AG20443 (cell line): ENCODE measurements around the gene PSAT1.

ENCODE experiments used
- DNase-seq: peaks from one replicate; pipeline ENCODE4 v3.0.0; 2012; ENCODE audit warnings: low spot score, mixed read lengths

PSAT1 gene

GRCh38 chr9:78292716-78293497 lies 4.0 kb upstream of the PSAT1 start:
- DNase-seq = no peak

GRCh38 chr9:78294290-78295176 lies 2.4 kb upstream of the PSAT1 start:
- no peak for DNase-seq

GRCh38 chr9:78295177-78295575 lies 1.7 kb upstream of the PSAT1 start:
- DNase-seq = no peak

DNA sequence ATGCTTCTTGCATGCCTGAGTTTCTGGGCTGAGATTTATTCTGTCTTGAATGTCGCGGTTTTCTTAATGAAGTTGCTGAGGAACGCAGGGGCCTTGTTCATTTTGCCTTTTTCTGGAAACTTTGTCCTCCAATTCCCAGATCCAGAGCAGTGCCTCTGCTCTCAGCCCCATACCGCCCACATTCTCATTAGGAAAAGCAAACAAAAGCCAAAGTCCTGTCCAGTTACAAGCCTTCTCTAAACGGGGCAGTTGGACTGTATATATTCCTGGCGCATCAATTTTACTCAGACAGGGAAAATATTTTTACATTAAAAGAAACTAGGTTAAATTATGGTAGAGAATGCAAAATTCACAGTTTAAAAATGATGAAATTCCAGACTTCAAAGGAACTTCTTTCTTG lies 1.2 kb upstream of the PSAT1 start:
- DNase-seq = no peak

- DNase-seq = peak; percentile 69
Observed at GRCh38 chr9:78296201-78296892, 578 bp upstream of the PSAT1 start.

GRCh38 chr9:78297672-78297961 lies 692 bp downstream of the PSAT1 start:
- DNase-seq = no peak

GRCh38 chr9:78298046-78298765 lies 1.3 kb downstream of the PSAT1 start:
- DNase-seq = peak; percentile 29

- no peak for DNase-seq
Observed at GRCh38 chr9:78300209-78300608, 3.3 kb downstream of the PSAT1 start.

- no peak for DNase-seq
Observed at GRCh38 chr9:78301466-78301865, 4.5 kb downstream of the PSAT1 start.

DNA sequence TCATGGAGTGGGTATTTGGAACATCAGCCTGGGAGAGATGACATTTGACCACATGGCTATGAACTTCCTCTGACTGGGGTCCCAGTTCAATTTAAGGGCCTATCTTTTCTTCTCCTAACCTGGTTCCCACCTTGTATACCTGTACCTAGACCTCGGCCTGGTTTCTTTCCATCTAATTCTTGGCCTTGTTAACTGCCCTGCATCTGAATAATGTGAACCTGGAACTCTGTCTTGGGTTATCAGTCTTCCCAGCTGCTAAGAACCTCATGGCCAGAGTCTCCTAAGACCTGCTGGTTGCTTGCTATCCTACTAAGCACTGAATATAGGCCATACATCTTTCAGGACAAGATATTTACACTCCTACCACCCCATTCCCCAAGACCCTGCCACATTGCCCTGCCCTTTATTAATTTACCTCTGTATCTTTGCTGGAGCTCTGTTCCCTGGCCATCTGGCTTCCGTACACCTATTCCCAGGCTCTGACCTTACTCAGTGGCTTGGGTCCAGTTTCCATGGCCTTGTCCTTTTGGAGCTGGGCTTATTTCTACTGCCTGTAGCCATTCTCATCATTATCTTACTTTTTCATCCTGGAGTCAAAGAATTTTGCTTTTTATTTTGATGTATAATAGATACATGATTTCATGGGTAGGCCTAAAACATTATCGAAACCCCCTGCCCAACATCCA lies 6.6 kb downstream of the PSAT1 start:
- no peak for DNase-seq

DNA sequence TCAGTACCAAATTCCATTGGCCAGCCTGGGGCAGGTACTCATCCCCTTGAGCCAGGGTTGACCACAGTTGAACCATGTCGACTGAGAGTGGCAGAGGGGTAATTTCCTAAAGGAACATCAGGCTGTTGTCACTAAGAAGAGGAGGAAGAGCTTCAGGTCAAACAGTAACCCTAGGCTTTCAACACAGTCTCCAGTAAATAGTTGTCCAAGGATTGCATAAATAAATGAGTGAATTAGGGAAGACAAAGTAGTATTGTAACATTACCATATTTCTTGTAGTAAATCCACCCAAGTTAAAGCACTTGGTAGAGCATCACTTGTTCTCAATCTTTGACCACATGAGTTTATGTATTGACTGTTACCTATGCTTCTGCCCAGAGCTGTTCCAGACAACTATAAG lies 7.4 kb downstream of the PSAT1 start:
- no peak for DNase-seq

- DNase-seq = no peak
Observed at GRCh38 chr9:78306222-78307076, 9.5 kb downstream of the PSAT1 start.

DNA sequence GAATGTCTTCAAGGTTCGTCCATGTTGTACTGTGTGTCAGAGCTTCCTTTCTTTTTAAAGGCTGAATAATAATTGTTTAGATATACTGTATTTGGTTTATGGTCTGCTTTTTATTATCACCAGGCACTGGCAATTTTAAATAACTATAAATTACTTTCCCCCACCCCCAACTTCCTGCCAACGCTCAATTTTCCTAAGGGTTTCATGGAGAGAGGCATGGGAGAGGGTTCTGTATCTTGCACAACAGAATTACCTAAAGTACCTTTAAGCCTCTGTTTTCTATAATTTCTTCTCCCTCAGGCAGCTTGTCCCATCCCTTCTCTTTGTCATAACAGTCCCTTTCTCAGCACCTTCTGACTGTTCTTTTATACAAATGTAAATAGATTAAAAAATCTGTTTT lies 10.4 kb downstream of the PSAT1 start:
- no peak for DNase-seq

DNA sequence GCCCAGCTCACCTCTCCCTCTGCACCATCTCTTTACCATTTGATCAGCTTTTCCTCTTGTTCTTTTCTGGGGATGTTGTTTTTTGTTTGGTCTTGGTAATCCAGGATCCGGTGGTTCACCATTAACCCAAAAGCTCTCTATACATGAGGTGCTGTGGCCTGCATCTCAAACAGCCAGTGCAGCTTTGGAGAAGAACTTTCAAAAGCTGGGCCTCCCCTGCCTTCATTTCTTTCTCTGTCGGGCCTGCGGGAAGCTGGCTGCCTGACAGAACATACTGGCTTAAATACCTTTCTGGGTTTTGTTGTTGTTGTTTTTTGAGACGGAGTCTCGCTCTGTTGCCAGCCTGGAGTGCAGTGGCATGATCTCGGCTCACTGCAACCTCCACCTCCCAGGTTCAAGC lies 12.1 kb downstream of the PSAT1 start:
- DNase-seq = no peak

- no peak for DNase-seq
Observed at GRCh38 chr9:78311075-78311474, 14.2 kb downstream of the PSAT1 start.

DNA sequence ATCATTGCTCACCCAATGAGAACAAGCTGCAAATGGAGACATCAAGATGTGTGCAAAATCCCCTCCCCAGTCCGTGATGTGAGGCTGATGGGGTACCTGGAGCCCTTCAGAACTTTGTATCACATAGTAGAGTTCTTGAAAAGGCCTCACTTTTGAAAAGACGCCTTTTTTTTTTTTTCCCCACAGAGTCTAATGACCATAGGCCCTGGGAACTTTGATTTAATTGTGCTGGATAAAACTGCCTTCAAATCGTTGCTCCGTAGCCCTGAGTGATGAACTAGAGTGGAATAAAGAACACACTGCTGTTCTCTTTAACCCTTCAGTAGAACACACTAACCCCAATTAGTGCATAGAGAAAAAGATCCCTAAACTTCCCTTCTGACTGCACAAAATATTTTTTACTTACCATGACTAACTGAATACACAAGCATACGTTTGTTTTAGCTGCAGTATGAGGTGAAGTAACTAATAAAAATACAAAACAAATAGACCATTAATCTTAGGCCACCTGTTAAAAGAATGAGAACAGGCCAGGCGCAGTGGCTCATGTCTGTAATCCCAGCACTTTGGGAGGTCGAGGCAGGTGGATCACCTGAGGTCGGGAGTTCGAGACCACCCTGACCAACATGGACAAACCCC lies 15.1 kb downstream of the PSAT1 start:
- no peak for DNase-seq

DNA sequence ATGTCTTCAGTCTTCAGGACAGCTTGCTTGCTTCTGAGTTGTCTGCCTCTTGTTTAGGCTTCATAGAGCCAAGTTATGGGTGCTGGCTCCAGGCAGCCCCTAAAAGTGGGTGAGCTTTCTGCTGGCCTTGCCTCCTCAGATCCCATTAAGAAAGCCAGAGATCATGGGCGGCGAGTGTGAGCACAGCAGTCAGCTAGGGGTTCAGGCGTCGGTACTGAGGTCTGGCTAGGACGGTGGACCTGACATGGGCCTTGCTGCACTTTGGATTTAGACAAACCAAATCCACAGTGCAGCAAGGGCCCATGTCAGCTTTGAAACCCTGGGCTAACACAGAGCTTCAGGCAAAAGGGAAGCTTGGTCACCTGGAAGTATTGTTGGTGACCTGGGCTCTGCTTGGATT lies 17.6 kb downstream of the PSAT1 start:
- no peak for DNase-seq

DNA sequence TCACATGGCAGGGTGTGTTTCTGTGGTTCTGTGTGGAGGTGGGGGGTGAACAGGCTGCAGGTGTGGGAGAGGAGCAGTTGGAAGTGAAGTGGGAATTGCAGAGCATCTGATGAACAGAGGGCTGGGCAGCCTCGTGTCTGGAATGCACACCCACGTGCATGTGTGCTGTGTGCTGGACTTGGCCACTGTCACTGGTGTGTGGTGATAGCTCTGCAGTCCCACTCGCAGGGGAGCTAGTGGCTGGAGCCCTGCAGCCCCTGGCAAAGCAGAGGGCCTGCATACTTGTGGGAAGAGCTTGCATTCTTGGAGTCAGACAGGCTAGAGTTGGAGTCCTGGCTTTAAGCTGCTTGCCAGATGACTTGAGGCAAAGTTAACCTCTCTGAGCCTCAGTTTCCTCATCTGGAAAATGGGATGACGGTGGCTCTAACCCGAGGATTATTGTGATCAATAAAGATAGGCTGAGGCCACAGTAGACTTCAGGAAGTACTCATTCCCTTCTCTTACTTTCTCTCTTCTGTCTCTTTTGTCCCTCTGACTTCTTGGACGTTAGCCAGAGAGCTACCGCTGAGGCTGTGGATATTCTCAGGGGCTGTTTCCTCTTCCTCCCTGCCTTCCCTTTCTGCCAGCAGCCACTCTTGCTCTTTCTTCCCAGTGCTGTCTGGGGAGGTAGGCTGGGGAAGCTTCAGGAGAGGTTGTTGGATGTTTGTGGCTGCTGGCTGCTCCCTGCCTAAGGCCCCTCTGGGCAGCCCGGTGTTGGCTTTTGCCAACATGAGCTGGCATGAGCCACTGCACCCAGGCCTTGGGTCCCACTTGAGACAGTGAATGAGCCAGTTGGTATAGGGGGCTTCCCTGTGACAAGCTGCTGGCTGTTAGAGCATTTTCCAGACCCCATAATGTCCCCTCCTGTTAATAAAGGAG lies 18.3 kb downstream of the PSAT1 start:
- DNase-seq = peak; percentile 88
